Gastrocnemius medialis (tissue), 4 donors: ENCODE measurements around the gene SHH. TPM values are rescaled to one million over a fixed set of nuclear protein-coding genes. Genes with fewer than 3 reads are reported as not detected.

Experiments used
- ATAC-seq, 2 donors: fragments of 150-250 bp; one replicate each; pipeline ENCODE4 v1.9.1; 2016
- DNase-seq, 2 donors: peaks; one replicate each; pipeline ENCODE4 v3.0.0-alpha.2; 2019
- H3K27ac ChIP-seq, 4 donors: fragments of 200-600 bp; sonication (generic); 1 replicate in 1 of 4; 2 replicates in 3 of 4; pipeline ENCODE4 v1.5.1; 2016 to 2018; ENCODE audit warnings: mild to moderate bottlenecking in 2 of 4, moderate library complexity in 1 of 4
- H3K27me3 ChIP-seq, 3 donors: fragments of 200-600 bp; sonication (generic) in 2 of 3; 1 replicate in 1 of 3; 2 replicates in 2 of 3; pipeline versions ENCODE4 v1.5.1 to v1.6.0; 2016 to 2019; ENCODE audit warnings: mild to moderate bottlenecking in 1 of 3, moderate library complexity in 1 of 3
- H3K36me3 ChIP-seq, 2 donors: fragments of 200-600 bp; sonication (generic) in 1 of 2; one replicate each; pipeline ENCODE4 v1.5.1; 2017 to 2018
- H3K4me1 ChIP-seq, 2 donors: fragments of 200-600 bp; sonication (generic) in 1 of 2; one replicate each; pipeline ENCODE4 v1.5.1; 2016 to 2017; ENCODE audit warnings: mild to moderate bottlenecking in 2 of 2
- H3K4me3 ChIP-seq, 4 donors: fragments of 200-600 bp; sonication (generic) in 3 of 4; 1 replicate in 1 of 4; 2 replicates in 3 of 4; pipeline ENCODE4 v1.5.1; 2016 to 2019; ENCODE audit warnings: mild to moderate bottlenecking in 2 of 4
- H3K9me3 ChIP-seq, 3 donors: fragments of 200-600 bp; sonication (generic) in 2 of 3; 1 replicate in 1 of 3; 2 replicates in 2 of 3; pipeline ENCODE4 v1.5.1; 2016 to 2019
- POLR2A ChIP-seq, 2 donors: fragments of 450-650 bp; IDR thresholded peaks; one replicate each; pipeline ENCODE4 v1.6.1; 2017; ENCODE audit warnings: antibody characterized with exemption in 2 of 2, mild to moderate bottlenecking in 2 of 2, moderate library complexity in 2 of 2
- in situ Hi-C, 4 donors: fragments of 200-750 bp; cut with MboI; loops; one replicate each; pipeline versions ENCODE4 v1.15.0 to v1.8.0; 2017; ENCODE audit warnings: low sequenced_read_pairs in 4 of 4
- intact Hi-C: fragments of 100-400 bp; cut with DNase I; formaldehyde crosslinking; loops from one replicate; pipeline ENCODE4 v1.15.1; 2023; ENCODE audit warnings: low total_unique reads
- total RNA-seq, 4 donors: library from RNA; depleted of rRNA; stranded (reverse); fragments of >200 nt; gene quantifications; one replicate each; pipeline versions ENCODE4 v1.1.0 to v1.2.3, GENCODE V29; 2016
- TF ChIP-seq, protein P1 (sequence below), 5 experiments: fragments of 450-650 bp in 3 of 5; fragments of 200-600 bp in 2 of 5; sonication (generic) in 2 of 5; IDR thresholded peaks in 4 of 5; conservative IDR thresholded peaks in 1 of 5; 1 replicate in 4 of 5; 2 replicates in 1 of 5; pipeline ENCODE4 v1.5.1; 2016 to 2019; ENCODE audit warnings: antibody characterized with exemption in 5 of 5, mild to moderate bottlenecking in 3 of 5, moderate library complexity in 3 of 5

SHH gene
- total RNA-seq, 4 donors from 2014 or later: not detected

DNA sequence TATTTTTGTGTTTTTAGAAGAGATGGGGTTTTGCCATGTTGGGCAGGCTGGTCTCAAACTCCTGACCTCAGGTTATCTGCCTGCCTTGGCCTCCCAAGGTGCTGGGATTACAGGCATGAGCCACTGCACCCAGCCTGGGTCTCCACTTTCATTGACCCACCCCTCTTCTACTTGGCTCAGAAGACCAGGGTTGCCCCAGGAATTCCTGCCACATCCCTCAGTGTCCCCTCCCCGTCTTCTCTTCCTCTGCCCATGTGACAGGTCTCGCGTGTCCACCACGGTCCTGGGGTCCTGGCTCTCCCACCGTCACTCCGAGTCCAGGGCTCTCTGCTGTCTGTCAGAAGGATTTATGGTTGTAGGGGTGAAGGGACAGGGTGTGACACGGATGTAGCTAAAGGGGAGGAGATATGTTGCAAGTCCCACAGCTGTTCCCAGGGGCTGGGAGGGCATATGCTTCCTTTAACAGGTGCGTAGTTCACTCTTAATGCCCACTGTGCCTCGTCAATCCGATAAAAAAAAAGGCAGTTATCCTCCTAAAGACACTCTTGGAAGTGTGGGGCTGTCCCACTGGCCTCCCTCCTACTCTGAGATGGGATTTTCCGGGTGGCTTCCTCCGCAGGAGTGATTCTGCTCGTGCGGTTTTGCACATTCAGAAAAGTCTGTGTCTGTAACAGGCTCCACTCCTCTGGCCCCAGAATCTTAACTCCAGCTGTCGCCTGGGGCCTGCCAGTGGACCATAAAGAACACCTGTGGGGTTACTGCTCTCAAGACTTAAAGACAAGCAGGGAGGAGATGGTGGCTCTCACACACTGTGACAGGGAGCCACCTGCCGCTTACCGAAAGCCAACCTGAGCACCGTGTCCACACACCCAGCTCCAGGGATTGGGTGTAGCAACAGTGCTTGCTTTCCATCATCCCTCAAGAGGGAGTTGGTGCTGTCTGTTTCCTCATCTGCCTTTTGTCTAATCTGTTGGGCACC is 36.7 kb upstream of the SHH start:
- ATAC-seq: no peak
- no peaks in the 10 kb centered on the region for H3K9me3 ChIP-seq
- TF ChIP-seq, protein P1, sequence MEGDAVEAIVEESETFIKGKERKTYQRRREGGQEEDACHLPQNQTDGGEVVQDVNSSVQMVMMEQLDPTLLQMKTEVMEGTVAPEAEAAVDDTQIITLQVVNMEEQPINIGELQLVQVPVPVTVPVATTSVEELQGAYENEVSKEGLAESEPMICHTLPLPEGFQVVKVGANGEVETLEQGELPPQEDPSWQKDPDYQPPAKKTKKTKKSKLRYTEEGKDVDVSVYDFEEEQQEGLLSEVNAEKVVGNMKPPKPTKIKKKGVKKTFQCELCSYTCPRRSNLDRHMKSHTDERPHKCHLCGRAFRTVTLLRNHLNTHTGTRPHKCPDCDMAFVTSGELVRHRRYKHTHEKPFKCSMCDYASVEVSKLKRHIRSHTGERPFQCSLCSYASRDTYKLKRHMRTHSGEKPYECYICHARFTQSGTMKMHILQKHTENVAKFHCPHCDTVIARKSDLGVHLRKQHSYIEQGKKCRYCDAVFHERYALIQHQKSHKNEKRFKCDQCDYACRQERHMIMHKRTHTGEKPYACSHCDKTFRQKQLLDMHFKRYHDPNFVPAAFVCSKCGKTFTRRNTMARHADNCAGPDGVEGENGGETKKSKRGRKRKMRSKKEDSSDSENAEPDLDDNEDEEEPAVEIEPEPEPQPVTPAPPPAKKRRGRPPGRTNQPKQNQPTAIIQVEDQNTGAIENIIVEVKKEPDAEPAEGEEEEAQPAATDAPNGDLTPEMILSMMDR (IDR thresholded peaks at IDR 0.05 in 4 of 5, conservative IDR thresholded peaks at IDR 0.05 in 1 of 5): no peak
- TF ChIP-seq POLR2A (IDR thresholded peaks at IDR 0.05): no peak
- peaks cover 3 to 5% (median 4%) of the 10 kb centered on the region in 3 donors for H3K27me3 ChIP-seq
- no peak overlapping the region for H3K27ac ChIP-seq
- intact Hi-C loops: no loop called here
- H3K36me3 ChIP-seq: no peaks in the 10 kb centered on the region
- DNase-seq: no peak
- in situ Hi-C loops: no loop called here
- no peaks in the 10 kb centered on the region for H3K4me1 ChIP-seq
- H3K4me3 ChIP-seq: no peak overlapping the region

DNA sequence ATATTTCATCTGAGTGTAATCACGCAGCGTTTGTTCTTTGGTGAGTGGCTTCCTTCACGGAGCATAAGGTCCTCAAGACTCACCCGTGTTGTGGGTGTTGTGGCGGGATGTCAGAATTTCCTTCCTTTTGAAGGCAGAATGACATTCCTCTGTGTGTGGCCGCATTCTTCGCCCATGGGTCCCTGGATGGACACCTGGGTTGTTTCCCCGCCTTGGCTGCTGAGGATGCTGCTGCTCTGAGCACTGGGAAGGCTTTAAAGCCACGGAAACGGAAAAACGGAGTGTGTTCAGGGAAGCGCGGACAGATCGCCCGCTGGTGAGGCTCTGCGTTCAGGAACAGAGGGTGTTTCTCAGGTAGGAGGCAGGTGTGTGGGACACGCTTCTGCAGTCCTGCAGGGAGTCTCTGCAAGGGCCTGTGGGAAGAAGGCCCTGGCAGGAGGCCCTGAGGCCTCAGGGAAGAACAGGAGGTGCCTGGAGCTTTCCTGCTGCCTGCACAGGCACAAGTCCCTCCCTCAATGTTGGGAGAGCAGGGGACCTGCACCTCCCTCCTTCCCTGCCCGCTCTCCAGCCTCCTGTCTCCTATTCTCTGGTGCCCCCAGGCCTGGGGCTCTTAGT is 35.7 kb upstream of the SHH start:
- Histone ChIP-seq H3K27me3 (peaks cover 3 to 5% (median 4%) of the 10 kb centered on the region in 3 donors), H3K27ac (no peak overlapping the region), H3K4me3 (no peak overlapping the region), H3K9me3 (no peaks in the 10 kb centered on the region), H3K4me1 (no peaks in the 10 kb centered on the region), H3K36me3 (no peaks in the 10 kb centered on the region)
- in situ Hi-C loops: no loop called here
- ATAC-seq (no peak), DNase-seq (no peak)
- TF ChIP-seq, protein P1 (IDR thresholded peaks at IDR 0.05 in 4 of 5, conservative IDR thresholded peaks at IDR 0.05 in 1 of 5): no peak
- TF ChIP-seq POLR2A (IDR thresholded peaks at IDR 0.05): no peak
- intact Hi-C loops: no loop called here

DNA sequence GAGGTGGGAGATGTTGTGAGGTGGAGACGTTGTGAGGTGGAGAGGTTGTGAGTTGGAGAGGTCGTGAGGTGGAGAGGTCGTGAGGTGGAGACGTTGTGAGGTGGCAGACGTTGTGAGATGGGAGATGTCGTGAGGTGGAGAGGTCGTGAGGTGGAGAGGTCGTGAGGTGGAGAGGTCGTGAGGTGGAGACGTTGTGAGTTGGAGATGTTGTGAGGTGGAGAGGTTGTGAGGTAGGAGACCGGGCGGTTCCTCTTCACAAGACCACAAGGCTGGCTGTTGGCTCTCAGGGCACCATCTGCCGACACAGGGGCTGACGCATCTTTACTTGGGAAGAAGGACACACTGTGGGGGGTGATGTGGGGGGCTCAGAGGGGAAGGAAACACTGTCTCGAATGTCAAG is 34.7 kb upstream of the SHH start:
- intact Hi-C loops (no loop called here), in situ Hi-C loops (no loop called here)
- H3K27me3 ChIP-seq: peaks cover 3 to 5% (median 4%) of the 10 kb centered on the region in 3 donors
- DNase-seq (no peak), ATAC-seq (no peak)
- no peaks in the 10 kb centered on the region for H3K9me3 ChIP-seq
- H3K4me3 ChIP-seq: no peak overlapping the region
- no peaks in the 10 kb centered on the region for H3K4me1 ChIP-seq
- H3K36me3 ChIP-seq: no peaks in the 10 kb centered on the region
- TF ChIP-seq, protein P1 (IDR thresholded peaks at IDR 0.05 in 4 of 5, conservative IDR thresholded peaks at IDR 0.05 in 1 of 5): no peak
- TF ChIP-seq POLR2A (IDR thresholded peaks at IDR 0.05): no peak
- H3K27ac ChIP-seq: no peak overlapping the region

DNA sequence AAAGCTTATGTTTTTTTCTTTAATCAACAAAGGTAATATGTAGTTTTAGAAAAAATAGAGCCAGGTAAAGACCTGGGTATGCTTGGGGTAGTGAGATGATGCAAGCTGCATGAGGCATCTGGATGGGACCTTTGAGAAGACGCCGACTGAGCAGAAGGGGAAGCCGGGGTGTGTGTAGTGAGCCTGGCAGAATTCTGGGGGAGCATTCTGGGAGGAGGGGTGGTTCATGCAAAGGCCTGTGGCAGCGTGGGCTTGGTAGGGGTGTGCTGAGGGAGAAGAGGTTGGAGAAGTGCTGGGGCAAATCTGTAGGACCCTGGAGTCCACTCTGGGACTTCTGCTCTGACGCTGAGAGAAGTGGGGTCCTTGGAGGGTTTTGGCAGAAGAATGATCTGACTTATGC is 33.9 kb upstream of the SHH start:
- peaks cover 3 to 5% (median 4%) of the 10 kb centered on the region in 3 donors for H3K27me3 ChIP-seq

More for the DNA sequence above, 33.9 kb upstream of the SHH start:
- in situ Hi-C loops (no loop called here), intact Hi-C loops (no loop called here)
- ATAC-seq: no peak
- Histone ChIP-seq H3K4me3 (no peak overlapping the region), H3K36me3 (no peaks in the 10 kb centered on the region), H3K9me3 (no peaks in the 10 kb centered on the region), H3K27ac (no peak overlapping the region), H3K4me1 (no peaks in the 10 kb centered on the region)
- TF ChIP-seq POLR2A (IDR thresholded peaks at IDR 0.05): no peak
- TF ChIP-seq, protein P1 (IDR thresholded peaks at IDR 0.05 in 4 of 5, conservative IDR thresholded peaks at IDR 0.05 in 1 of 5): no peak
- DNase-seq: no peak
